Esophagus squamous epithelium (tissue), 5 donors: ENCODE results near the gene APOO. TPM values are rescaled to one million over a fixed set of nuclear protein-coding genes. Genes with fewer than 3 reads are reported as not detected.
A peak's percentile ranks its signal among the peaks of the same experiment; 100 is the strongest.

Experiments
- DNase-seq: peaks from one replicate; lab custom pipeline; 2025; lab: John Stamatoyannopoulos, UW
- H3K27ac ChIP-seq, 4 donors: fragments of 200-600 bp; sonication (generic); one replicate each; pipeline ENCODE4 v1.5.1; 2016 to 2019; ENCODE audit warnings: mild to moderate bottlenecking in 1 of 4
- H3K27me3 ChIP-seq, 4 donors: fragments of 200-600 bp; sonication (generic); 1 replicate in 3 of 4; 2 replicates in 1 of 4; pipeline versions ENCODE4 v1.5.1 to v1.6.0; 2017 to 2021; ENCODE audit warnings: antibody characterized with exemption in 1 of 4
- H3K36me3 ChIP-seq, 3 donors: fragments of 200-600 bp; sonication (generic); one replicate each; pipeline ENCODE4 v1.5.1; 2016 to 2019
- H3K4me1 ChIP-seq, 3 donors: fragments of 200-600 bp; sonication (generic); one replicate each; pipeline ENCODE4 v1.5.1; 2017 to 2019
- H3K4me3 ChIP-seq, 4 donors: fragments of 200-600 bp; sonication (generic); 1 replicate in 3 of 4; 2 replicates in 1 of 4; pipeline ENCODE4 v1.5.1; 2016 to 2019; ENCODE audit warnings: mild to moderate bottlenecking in 2 of 4, moderate library complexity in 1 of 4
- H3K9me3 ChIP-seq, 3 donors: fragments of 200-600 bp; sonication (generic); one replicate each; pipeline ENCODE4 v1.5.1; 2016 to 2019
- POLR2A ChIP-seq, 4 donors: fragments of 450-650 bp; IDR thresholded peaks; one replicate each; pipeline ENCODE4 v1.6.1; 2017; ENCODE audit warnings: antibody characterized with exemption in 4 of 4, mild to moderate bottlenecking in 4 of 4, moderate library complexity in 3 of 4
- WGBS, 2 donors: methylation state at CpG; one replicate each; pipeline ENCODE4 v1.1.5; 2018; 5-methylcytosine and 5-hydroxymethylcytosine counted together
- intact Hi-C: fragments of 100-400 bp; cut with DNase I; formaldehyde crosslinking; loops from one replicate; pipeline ENCODE4 v1.15.0; 2022
- total RNA-seq, 4 donors: library from RNA; depleted of rRNA; stranded (reverse); fragments of >200 nt; gene quantifications; one replicate each; pipeline ENCODE4 v1.1.0, GENCODE V29; 2016
- TF ChIP-seq, protein P1 (sequence below), 6 experiments: fragments of 450-650 bp in 4 of 6; fragments of 200-600 bp in 2 of 6; sonication (generic) in 2 of 6; IDR thresholded peaks; one replicate each; pipeline ENCODE4 v1.5.1; 2016 to 2019; ENCODE audit warnings: antibody characterized with exemption in 6 of 6, mild to moderate bottlenecking in 4 of 6, moderate library complexity in 4 of 6
- donor health status: DM: yes; HTN: yes; CAD: no.

The APOO gene
- total RNA-seq, 4 donors from 2014 or later, result 10.5 to 25.1 (median 13.7) TPM

DNA sequence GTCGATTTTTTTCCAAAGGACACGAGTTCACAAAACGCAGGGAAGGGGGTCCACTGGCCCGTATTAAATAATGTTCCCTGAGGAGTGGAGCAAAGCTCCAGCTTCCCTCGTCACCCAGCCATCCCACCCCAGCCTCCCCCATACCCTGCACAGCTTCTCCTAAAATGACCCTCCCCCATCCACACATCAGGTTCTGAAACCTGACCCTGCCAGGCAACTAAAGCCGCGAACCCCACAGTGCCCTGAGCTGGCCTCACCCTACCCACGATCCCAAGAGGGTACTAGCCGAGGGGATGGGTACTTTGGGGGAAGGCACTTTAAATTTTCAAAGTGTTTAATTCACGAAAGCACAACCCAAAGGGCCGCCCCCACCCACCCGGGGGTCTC, 634 bp downstream of the APOO start:
- H3K27me3 ChIP-seq, result no peaks in the 10 kb centered on the region
- no peaks in the 10 kb centered on the region for H3K36me3 ChIP-seq
- H3K9me3 ChIP-seq, result no peaks in the 10 kb centered on the region
- 0 to 36% methylated on average over 4 to 5 of the region's 12 CpGs for WGBS, 2 donors
- H3K4me3 ChIP-seq, result peak overlapping the region; percentile 46 to 70 (median 56)
- intact Hi-C loops, result loop anchor here (10.0 kb wide), 2 partner anchors 148 to 212 kb away; partner anchors contain the start of gene EIF2S3
- no peak for DNase-seq
- peaks cover 0 to 24% (median 1%) of the 10 kb centered on the region in 3 donors for H3K4me1 ChIP-seq
- peak overlapping the region; percentile 83 to 93 (median 88) for H3K27ac ChIP-seq
- TF ChIP-seq, protein P1, sequence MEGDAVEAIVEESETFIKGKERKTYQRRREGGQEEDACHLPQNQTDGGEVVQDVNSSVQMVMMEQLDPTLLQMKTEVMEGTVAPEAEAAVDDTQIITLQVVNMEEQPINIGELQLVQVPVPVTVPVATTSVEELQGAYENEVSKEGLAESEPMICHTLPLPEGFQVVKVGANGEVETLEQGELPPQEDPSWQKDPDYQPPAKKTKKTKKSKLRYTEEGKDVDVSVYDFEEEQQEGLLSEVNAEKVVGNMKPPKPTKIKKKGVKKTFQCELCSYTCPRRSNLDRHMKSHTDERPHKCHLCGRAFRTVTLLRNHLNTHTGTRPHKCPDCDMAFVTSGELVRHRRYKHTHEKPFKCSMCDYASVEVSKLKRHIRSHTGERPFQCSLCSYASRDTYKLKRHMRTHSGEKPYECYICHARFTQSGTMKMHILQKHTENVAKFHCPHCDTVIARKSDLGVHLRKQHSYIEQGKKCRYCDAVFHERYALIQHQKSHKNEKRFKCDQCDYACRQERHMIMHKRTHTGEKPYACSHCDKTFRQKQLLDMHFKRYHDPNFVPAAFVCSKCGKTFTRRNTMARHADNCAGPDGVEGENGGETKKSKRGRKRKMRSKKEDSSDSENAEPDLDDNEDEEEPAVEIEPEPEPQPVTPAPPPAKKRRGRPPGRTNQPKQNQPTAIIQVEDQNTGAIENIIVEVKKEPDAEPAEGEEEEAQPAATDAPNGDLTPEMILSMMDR (IDR thresholded peaks at IDR 0.05), result no peak
- no peak for TF ChIP-seq POLR2A (IDR thresholded peaks at IDR 0.05)

DNA sequence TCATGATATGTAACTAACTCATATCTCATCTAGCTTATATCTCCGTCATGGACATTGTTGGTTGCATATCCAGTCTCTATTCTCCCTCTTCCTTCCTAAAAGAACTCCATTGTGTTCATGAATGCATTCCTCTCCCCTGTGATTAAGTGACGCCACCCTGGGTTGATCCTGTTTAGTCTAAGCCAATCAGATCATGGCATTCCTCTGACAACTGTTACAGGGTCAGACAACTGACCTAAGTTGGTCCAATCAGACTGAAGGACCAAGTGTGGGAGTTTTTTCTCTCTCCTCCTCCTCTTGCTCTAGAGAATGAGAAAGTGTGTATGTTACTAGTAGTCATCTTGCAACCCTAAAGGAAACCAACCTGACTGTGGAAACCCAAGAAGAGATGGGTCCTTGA, 3.6 kb downstream of the APOO start:
- DNase-seq, result no peak

DNA sequence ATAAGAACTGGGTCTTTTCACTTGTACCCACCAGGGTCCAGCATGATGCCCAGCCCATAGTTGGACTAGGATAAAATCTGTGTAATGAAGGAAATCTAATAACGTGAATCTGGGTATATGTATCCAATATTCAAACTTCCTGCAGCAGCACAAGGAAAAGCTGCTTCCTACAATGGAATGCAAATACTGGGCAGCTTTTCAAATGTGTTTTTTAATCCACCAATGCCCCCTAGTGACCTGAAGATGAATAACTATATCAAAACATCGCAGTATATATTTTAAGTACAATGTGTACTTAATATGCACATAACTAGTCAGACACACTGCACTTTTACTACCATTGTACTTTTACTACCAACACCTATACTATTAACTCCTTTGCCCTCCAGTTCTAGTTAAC, 5.3 kb downstream of the APOO start:
- Histone ChIP-seq H3K36me3 (no peaks in the 10 kb centered on the region), H3K4me1 (peaks cover 4 to 62% (median 8%) of the 10 kb centered on the region in 3 donors), H3K27ac (peak overlapping the region; percentile 62 to 82 (median 74)), H3K4me3 (peak overlapping the region in 1 of 4 donors; percentile 35), H3K9me3 (no peaks in the 10 kb centered on the region), H3K27me3 (no peaks in the 10 kb centered on the region)
- no peak for TF ChIP-seq POLR2A (IDR thresholded peaks at IDR 0.05)
- TF ChIP-seq, protein P1 (IDR thresholded peaks at IDR 0.05), result peak; percentile 33 to 63 (median 52)
- DNase-seq, result no peak
- intact Hi-C loops, result loop anchor here (10.0 kb wide), 2 partner anchors 152 to 208 kb away; partner anchors contain the start of gene EIF2S3
- WGBS, 2 donors, result 0 to 10% methylated on average over 1 to 2 of the region's 2 CpGs

More for the DNA sequence above, 3.6 kb downstream of the APOO start:
- H3K4me1 ChIP-seq, result peaks cover 4 to 54% (median 8%) of the 10 kb centered on the region in 3 donors
- WGBS, 2 donors, result 44 to 51% methylated on average over 2 of the region's 2 CpGs
- no peaks in the 10 kb centered on the region for H3K9me3 ChIP-seq
- H3K27ac ChIP-seq, result no peak overlapping the region
- TF ChIP-seq, protein P1 (IDR thresholded peaks at IDR 0.05), result no peak
- TF ChIP-seq POLR2A (IDR thresholded peaks at IDR 0.05), result no peak
- H3K36me3 ChIP-seq, result no peaks in the 10 kb centered on the region
- no peaks in the 10 kb centered on the region for H3K27me3 ChIP-seq
- no peak overlapping the region for H3K4me3 ChIP-seq
- intact Hi-C loops, result loop anchor here (10.0 kb wide), 2 partner anchors 151 to 209 kb away; partner anchors contain the start of gene EIF2S3

DNA sequence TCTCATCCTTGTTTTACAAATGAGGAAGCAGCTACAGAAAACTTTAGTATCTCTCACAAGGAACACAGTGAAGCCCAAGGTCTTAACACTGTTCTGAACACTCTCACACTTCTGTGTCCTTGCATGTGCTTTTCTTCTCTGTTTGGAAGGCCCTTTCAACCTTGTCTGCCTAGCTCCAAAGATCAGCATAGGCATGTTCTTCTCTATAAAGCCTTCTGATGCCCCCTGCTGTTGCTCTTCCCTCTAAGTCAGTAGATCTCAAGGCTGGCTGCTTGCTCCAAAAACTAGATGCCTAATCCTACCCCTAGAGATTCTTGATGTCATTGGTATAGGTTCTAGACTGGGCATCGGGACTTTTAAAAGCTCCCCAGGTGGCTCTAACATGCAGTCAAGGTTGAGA, 5.9 kb downstream of the APOO start:
- intact Hi-C loops, result loop anchor here (10.0 kb wide), 2 partner anchors 153 to 207 kb away; partner anchors contain the start of gene EIF2S3
- WGBS, 2 donors, result 27% methylated on average over 1 of the region's 1 CpG; no CpG with 5 or more reads in 1 of the 2 donors
- Histone ChIP-seq H3K4me3 (peak overlapping the region in 1 of 4 donors; percentile 35), H3K9me3 (no peaks in the 10 kb centered on the region), H3K4me1 (peaks cover 4 to 62% (median 8%) of the 10 kb centered on the region in 3 donors), H3K27ac (peak overlapping the region; percentile 62 to 82 (median 74)), H3K27me3 (no peaks in the 10 kb centered on the region), H3K36me3 (no peaks in the 10 kb centered on the region)
- DNase-seq, result peak; percentile 6
- TF ChIP-seq, protein P1 (IDR thresholded peaks at IDR 0.05), result peak in 5 of 6 experiments; percentile 11 to 66 (median 54)
- no peak for TF ChIP-seq POLR2A (IDR thresholded peaks at IDR 0.05)

DNA sequence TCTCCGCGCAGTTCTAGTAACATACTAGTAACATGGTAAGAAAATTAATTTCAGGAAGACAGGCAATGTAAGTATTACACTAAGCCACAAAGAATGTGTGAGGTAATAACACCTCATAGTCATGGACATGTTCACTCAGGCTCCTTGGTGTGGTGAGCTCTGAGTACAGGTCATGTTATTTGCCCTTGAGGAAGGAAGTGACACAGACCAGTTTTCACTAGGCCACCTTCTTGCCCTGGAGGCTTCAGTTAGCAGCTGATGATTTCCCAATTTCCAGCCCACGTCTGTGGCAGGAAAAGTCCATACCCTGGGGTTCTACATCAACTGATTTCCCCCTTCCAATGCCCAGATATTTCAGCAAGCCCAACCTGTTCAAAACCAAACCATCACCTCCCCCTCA, 6.7 kb downstream of the APOO start:
- H3K36me3 ChIP-seq, result no peaks in the 10 kb centered on the region
- no peak overlapping the region for H3K4me3 ChIP-seq
- DNase-seq, result no peak
- peak overlapping the region; percentile 62 to 82 (median 74) for H3K27ac ChIP-seq
- no peak for TF ChIP-seq POLR2A (IDR thresholded peaks at IDR 0.05)
- TF ChIP-seq, protein P1 (IDR thresholded peaks at IDR 0.05), result no peak
- no peaks in the 10 kb centered on the region for H3K9me3 ChIP-seq
- peaks cover 4 to 56% (median 8%) of the 10 kb centered on the region in 3 donors for H3K4me1 ChIP-seq
- no peaks in the 10 kb centered on the region for H3K27me3 ChIP-seq
- intact Hi-C loops, result loop anchor here (10.0 kb wide), 2 partner anchors 154 to 206 kb away; partner anchors contain the start of gene EIF2S3
- WGBS, 2 donors, result 26 to 48% methylated on average over 2 to 3 of the region's 3 CpGs
